ENCODE measurements around the gene PCDHB8.
"Not testable (repeated sequence)": the region's sequence is repeated elsewhere in the genome, so short reads cannot be mapped to it uniquely, and the experiment has no call there.

The PCDHB8 gene

GRCh38 chr5:141180313-141180712 is 2.7 kb downstream of the PCDHB8 start:
- no peak for ATAC-seq
- TF ChIP-seq CSDC2 (CRISPR knock-in tag; IDR thresholded peaks at IDR 0.05) (no peak), RARB (CRISPR knock-in tag; IDR thresholded peaks at IDR 0.05) (no peak), TOX (CRISPR knock-in tag; IDR thresholded peaks at IDR 0.05; ENCODE audit: borderline replicate concordance) (no peak), TCF4 (CRISPR knock-in tag; IDR thresholded peaks at IDR 0.05; ENCODE audit: borderline replicate concordance) (no peak), GLIS3 (CRISPR knock-in tag; IDR thresholded peaks at IDR 0.05) (no peak), ZNF565 (CRISPR knock-in tag; conservative IDR thresholded peaks at IDR 0.05; ENCODE audit: low read depth) (no peak), ZNF70 (CRISPR knock-in tag; IDR thresholded peaks at IDR 0.05) (no peak), ZFP30 (CRISPR knock-in tag; IDR thresholded peaks at IDR 0.05) (no peak), OSR1 (CRISPR knock-in tag; IDR thresholded peaks at IDR 0.05) (no peak), BACH2 (CRISPR knock-in tag; IDR thresholded peaks at IDR 0.05; ENCODE audit: borderline replicate concordance) (no peak), ESRRG (CRISPR knock-in tag; IDR thresholded peaks at IDR 0.05) (no peak), SNAI2 (CRISPR knock-in tag; IDR thresholded peaks at IDR 0.05) (no peak)
- TF ChIP-seq, protein P1, sequence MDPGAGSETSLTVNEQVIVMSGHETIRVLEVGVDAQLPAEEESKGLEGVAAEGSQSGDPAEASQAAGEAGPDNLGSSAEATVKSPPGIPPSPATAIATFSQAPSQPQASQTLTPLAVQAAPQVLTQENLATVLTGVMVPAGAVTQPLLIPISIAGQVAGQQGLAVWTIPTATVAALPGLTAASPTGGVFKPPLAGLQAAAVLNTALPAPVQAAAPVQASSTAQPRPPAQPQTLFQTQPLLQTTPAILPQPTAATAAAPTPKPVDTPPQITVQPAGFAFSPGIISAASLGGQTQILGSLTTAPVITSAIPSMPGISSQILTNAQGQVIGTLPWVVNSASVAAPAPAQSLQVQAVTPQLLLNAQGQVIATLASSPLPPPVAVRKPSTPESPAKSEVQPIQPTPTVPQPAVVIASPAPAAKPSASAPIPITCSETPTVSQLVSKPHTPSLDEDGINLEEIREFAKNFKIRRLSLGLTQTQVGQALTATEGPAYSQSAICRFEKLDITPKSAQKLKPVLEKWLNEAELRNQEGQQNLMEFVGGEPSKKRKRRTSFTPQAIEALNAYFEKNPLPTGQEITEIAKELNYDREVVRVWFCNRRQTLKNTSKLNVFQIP (CRISPR knock-in tag; IDR thresholded peaks at IDR 0.05; ENCODE audit: borderline replicate concordance, low read depth) = no peak

- peak; percentile 80 for ATAC-seq
- TF ChIP-seq ZFP30 (CRISPR knock-in tag; IDR thresholded peaks at IDR 0.05) (no peak), TOX (CRISPR knock-in tag; IDR thresholded peaks at IDR 0.05; ENCODE audit: borderline replicate concordance) (no peak), ZNF70 (CRISPR knock-in tag; IDR thresholded peaks at IDR 0.05) (no peak), RARB (CRISPR knock-in tag; IDR thresholded peaks at IDR 0.05) (no peak), BACH2 (CRISPR knock-in tag; IDR thresholded peaks at IDR 0.05; ENCODE audit: borderline replicate concordance) (no peak), ISL1 (CRISPR knock-in tag; IDR thresholded peaks at IDR 0.05) (no peak), TCF4 (CRISPR knock-in tag; IDR thresholded peaks at IDR 0.05; ENCODE audit: borderline replicate concordance) (no peak), ZNF8 (CRISPR knock-in tag; IDR thresholded peaks at IDR 0.05) (no peak), ESRRG (CRISPR knock-in tag; IDR thresholded peaks at IDR 0.05) (no peak), CSDC2 (CRISPR knock-in tag; IDR thresholded peaks at IDR 0.05) (no peak), GLIS3 (CRISPR knock-in tag; IDR thresholded peaks at IDR 0.05) (no peak)
- TF ChIP-seq, protein P1 (CRISPR knock-in tag; IDR thresholded peaks at IDR 0.05; ENCODE audit: borderline replicate concordance, low read depth) = no peak
- TF ChIP-seq, protein P2, sequence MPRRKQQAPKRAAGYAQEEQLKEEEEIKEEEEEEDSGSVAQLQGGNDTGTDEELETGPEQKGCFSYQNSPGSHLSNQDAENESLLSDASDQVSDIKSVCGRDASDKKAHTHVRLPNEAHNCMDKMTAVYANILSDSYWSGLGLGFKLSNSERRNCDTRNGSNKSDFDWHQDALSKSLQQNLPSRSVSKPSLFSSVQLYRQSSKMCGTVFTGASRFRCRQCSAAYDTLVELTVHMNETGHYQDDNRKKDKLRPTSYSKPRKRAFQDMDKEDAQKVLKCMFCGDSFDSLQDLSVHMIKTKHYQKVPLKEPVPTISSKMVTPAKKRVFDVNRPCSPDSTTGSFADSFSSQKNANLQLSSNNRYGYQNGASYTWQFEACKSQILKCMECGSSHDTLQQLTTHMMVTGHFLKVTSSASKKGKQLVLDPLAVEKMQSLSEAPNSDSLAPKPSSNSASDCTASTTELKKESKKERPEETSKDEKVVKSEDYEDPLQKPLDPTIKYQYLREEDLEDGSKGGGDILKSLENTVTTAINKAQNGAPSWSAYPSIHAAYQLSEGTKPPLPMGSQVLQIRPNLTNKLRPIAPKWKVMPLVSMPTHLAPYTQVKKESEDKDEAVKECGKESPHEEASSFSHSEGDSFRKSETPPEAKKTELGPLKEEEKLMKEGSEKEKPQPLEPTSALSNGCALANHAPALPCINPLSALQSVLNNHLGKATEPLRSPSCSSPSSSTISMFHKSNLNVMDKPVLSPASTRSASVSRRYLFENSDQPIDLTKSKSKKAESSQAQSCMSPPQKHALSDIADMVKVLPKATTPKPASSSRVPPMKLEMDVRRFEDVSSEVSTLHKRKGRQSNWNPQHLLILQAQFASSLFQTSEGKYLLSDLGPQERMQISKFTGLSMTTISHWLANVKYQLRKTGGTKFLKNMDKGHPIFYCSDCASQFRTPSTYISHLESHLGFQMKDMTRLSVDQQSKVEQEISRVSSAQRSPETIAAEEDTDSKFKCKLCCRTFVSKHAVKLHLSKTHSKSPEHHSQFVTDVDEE (CRISPR knock-in tag; IDR thresholded peaks at IDR 0.05) = no peak
Observed at GRCh38 chr5:141182248-141182647, 4.7 kb downstream of the PCDHB8 start, which contains the start of gene PCDHB16. Gene PCDHB16 (plus strand): TSS chr5:141182387. CDS start chr5:141182560, 173 bp downstream.

GRCh38 chr5:141184117-141184855 is 6.7 kb downstream of the PCDHB8 start:
- not testable (repeated sequence) for ATAC-seq

GRCh38 chr5:141186897-141187512 is 9.4 kb downstream of the PCDHB8 start, which contains the start of gene PCDHB9:
Gene PCDHB9 (plus strand): TSS chr5:141187161. CDS start chr5:141187319, 158 bp downstream.
- ATAC-seq = peak; percentile 82
- no peak for TF ChIP-seq ZNF565 (CRISPR knock-in tag; conservative IDR thresholded peaks at IDR 0.05; ENCODE audit: low read depth)
- TF ChIP-seq TCF4 (CRISPR knock-in tag; IDR thresholded peaks at IDR 0.05; ENCODE audit: borderline replicate concordance) = no peak
- TF ChIP-seq PPARA (CRISPR knock-in tag; IDR thresholded peaks at IDR 0.05; ENCODE audit: borderline replicate concordance) = no peak
- no peak for TF ChIP-seq ESRRG (CRISPR knock-in tag; IDR thresholded peaks at IDR 0.05)
- TF ChIP-seq BACH2 (CRISPR knock-in tag; IDR thresholded peaks at IDR 0.05; ENCODE audit: borderline replicate concordance) = no peak
- no peak for TF ChIP-seq ZC3H10 (CRISPR knock-in tag; IDR thresholded peaks at IDR 0.05)
- TF ChIP-seq CSRNP3 (CRISPR knock-in tag; IDR thresholded peaks at IDR 0.05) = no peak
- no peak for TF ChIP-seq ARNTL (CRISPR knock-in tag; IDR thresholded peaks at IDR 0.05; ENCODE audit: borderline replicate concordance, low read depth)
- no peak for TF ChIP-seq PATZ1 (CRISPR knock-in tag; IDR thresholded peaks at IDR 0.05; ENCODE audit: borderline replicate concordance)
- TF ChIP-seq SNAI2 (CRISPR knock-in tag; IDR thresholded peaks at IDR 0.05) = no peak
- TF ChIP-seq RARB (CRISPR knock-in tag; IDR thresholded peaks at IDR 0.05) = no peak
- no peak for TF ChIP-seq OSR1 (CRISPR knock-in tag; IDR thresholded peaks at IDR 0.05)
- no peak for TF ChIP-seq CSDC2 (CRISPR knock-in tag; IDR thresholded peaks at IDR 0.05)
- TF ChIP-seq GLIS3 (CRISPR knock-in tag; IDR thresholded peaks at IDR 0.05) = no peak
- TF ChIP-seq ZFP30 (CRISPR knock-in tag; IDR thresholded peaks at IDR 0.05) = no peak

- not testable (repeated sequence) for ATAC-seq
Observed at GRCh38 chr5:141188682-141189081, 11.1 kb downstream of the PCDHB8 start.

DNA sequence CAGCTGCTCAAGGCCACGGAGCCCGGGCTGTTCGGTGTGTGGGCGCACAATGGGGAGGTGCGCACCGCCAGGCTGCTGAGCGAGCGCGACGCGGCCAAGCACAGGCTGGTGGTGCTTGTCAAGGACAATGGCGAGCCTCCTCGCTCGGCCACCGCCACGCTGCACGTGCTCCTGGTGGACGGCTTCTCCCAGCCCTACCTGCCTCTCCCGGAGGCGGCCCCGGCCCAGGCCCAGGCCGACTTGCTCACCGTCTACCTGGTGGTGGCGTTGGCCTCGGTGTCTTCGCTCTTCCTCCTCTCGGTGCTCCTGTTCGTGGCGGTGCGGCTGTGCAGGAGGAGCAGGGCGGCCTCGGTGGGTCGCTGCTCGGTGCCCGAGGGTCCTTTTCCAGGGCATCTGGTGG is 11.5 kb downstream of the PCDHB8 start:
- ATAC-seq = not testable (repeated sequence)

All from SK-N-SH treated with all-trans-retinoic acid at 6 μM for 48 hours (cell line).